HG03439 (cell line): ENCODE results near the gene TEFM.
A peak's percentile ranks its signal among the peaks of the same experiment; 100 is the strongest.
"Not testable (repeated sequence)": the region's sequence is repeated elsewhere in the genome, so short reads cannot be mapped to it uniquely, and the experiment has no call there.

Source experiments
- ATAC-seq: cut with Tn5 transposase; IDR thresholded peaks from one replicate; pipeline ENCODE4 v1.9.1; 2021; ENCODE audit warnings: mild to moderate bottlenecking, moderate library complexity; ENCODE audit not compliant: unreplicated experiment

TEFM gene, protein sequence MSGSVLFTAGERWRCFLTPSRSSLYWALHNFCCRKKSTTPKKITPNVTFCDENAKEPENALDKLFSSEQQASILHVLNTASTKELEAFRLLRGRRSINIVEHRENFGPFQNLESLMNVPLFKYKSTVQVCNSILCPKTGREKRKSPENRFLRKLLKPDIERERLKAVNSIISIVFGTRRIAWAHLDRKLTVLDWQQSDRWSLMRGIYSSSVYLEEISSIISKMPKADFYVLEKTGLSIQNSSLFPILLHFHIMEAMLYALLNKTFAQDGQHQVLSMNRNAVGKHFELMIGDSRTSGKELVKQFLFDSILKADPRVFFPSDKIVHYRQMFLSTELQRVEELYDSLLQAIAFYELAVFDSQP

DNA sequence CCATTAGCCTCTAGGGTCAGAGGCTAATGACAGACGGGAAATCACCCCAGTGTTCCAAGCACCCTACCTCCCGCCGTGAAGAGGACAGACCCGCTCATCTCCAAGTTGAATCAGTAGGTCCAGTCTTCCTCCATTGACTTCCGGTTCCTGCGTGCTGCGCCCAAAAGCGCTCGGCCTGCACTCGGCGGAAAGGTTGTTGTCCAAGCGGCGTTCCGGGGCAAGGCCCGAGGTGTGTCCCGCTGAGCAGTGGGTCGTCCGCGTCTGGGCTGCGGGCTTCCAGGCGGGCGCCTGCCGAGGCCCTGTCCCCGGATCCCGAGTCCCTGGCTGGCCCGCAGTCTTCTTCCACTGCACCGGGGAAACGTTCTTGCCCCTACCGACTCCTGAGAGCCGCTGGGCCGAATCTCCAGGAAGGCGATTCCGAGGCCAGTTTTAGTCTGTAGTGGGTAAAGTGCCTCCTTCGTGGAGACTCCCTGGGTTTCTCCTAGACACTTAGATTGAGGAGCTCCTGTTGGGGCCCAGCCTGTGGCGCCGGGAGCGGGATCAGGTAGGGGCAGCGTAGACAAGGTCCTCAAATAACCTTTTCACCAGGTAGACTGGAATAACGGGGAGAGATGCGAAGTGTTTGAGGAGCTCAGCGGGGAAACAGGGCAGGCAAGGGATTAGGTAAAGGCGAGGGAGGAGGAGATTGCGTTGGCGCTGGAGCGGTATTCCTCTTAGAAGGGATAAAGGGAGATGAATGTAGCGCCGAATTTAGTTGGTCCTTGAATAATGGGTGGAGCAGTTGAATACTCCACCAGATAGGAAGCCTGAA lies at the start of gene TEFM:
TSS of gene TEFM (minus strand) at position 138 of the 811 bp plus-strand sequence. CDS start at position 98, 40 bp downstream.
- ATAC-seq = peak; percentile 92

- no peak for ATAC-seq
Measured at GRCh38 chr17:30954046-30954830, 48.2 kb upstream of the TEFM start.

DNA sequence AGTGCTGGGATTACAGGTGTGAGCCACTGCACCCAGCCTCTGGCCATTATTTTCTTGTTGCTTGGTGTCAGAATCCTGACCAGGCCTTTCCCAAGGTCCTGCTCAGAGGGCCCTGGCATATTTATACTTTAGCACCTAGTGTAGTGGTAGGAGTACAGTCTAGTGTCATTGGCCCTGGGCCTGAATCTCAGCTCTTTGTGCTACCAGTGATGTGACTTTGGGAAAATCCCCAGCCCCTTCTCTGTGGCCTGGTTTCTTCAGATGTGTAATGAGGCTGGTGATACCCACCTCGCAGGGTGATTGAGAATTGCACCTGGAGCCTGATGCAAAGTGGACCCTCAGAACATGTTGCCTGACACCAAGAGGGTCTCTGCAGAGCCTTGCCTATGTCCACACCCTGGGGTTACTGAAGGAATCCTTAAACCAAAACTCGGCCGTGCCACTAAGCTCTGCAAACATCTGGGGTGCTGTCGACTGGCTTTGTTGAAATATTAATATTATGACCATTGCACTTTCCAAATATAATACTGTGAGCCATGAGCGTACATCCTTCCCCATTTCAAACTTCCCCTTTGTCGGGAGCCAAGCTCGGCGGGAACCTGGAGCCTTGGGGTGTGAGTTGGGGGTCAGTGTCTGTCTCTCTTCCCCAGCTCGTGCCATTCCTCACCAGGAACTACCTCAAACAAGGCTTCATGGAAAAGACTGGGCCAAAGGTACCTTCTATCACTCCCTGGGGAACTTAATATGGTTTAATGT lies 46.8 kb upstream of the TEFM start:
- no peak for ATAC-seq

GRCh38 chr17:30950669-30951399 lies 44.8 kb upstream of the TEFM start:
- ATAC-seq = no peak

DNA sequence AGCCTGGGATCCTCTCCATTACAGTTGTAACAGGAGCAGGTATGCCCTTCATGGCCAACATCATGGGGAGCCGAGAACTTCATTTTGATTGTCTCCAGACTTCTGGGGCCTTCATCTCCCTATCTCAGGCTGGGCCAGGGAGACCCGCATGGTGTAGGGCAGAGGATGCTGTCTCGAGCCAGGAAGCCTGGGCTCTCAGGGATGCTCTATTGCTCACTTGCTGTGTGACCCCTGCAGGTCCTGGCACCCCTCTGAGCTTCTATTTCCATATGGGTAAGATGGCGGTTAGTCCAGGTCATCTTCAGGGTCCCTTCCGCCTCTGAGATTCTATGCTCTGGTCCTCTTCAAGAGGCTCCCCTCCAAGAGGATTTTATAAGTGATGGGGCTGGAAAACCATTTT lies 44.2 kb upstream of the TEFM start:
- ATAC-seq = no peak

- ATAC-seq = no peak
Measured at GRCh38 chr17:30947796-30948195, 41.8 kb upstream of the TEFM start.

DNA sequence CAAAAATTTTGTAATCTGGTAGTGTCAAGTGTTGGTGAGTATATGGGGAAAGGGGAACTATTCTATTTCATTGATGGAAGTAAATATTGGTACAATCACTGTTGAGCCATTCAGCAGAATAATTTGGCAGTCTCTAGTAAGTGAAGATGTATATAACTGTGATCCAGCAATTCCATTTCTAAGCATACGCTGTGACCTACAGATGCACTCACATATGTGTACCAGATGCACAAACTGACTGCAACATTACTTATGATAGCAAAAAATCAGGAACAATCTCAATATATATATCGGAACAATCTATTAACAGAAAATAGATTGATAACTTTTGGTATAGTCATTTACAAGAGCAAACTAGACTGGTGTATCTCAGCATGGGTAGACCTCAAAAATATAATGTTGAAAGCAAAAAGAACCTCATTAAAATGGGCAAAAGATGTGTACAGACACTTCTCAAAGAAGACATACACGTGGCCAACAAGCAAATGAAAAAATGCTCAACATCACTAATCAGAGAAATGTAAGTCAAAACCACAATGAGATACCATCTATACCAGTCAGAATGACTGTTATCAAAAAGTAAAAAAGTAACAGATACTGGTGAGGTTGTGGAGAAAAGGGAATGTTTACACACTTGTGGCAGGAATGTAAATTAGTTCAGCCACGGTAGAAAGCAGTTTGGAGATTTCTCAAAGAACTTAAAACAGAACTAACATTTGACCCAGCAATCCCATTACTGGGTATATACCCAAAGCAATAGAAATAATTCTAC lies 36.5 kb upstream of the TEFM start:
- no peak for ATAC-seq

GRCh38 chr17:30939051-30939689 lies 33.1 kb upstream of the TEFM start:
- no peak for ATAC-seq

DNA sequence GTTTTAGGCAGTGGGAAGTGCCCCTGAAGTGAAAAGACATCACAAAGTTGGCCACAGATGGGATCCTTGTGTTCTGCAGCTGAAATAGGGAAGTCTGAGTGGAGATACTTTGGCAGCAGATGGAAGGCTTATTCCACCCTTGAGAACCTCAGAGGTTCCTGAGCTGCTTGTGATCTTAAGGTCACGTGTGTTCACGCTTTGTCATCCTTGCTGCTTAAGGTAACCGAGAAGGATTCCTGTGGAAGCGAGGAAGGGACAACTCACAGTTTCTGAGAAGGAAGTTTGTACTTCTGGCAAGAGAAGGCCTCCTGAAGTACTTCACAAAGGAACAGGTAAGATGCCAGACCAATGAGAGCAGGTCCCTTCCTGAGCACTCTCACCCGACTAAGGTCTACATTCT lies 27.9 kb upstream of the TEFM start:
- no peak for ATAC-seq

DNA sequence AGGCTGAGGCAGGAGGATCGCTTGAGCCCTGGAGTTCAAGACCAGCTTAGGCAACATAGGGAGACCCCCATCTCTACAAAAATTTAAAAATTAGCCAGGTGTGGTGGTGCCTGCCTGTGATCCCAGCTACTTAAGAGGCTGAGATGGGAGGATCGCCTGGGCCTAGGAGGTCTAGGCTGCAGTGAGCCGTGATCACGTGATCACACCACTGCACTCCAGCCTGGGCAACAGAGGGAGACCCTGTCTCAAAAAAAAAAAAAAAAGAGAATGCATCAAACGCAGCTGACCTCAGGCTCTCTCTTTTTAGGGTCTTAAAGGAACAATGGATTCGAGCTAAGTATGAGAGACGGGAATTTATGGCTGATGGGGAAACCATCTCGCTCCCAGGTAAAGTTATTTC lies 25.5 kb upstream of the TEFM start:
- not testable (repeated sequence) for ATAC-seq

- ATAC-seq = no peak
Measured at GRCh38 chr17:30930495-30930894, 24.5 kb upstream of the TEFM start.

DNA sequence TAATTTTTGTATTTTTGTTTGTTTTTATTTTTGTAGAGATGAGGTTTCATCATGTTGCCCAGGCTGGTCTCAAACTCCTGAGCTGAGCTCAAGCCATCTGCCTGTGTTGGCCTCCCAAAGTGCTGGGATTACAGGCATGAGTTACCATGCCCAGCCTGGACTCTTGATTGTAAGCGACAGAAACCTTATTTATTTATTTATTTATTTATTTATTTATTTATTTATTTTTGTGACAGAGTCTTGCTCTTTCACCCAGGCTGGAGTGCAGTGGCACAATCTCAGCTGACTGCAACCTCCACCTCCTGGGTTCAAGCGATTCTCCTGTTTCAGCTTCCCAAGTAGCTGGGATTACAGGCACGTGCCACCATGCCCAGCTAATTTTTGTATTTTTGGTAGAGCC lies 23.8 kb upstream of the TEFM start:
- not testable (repeated sequence) for ATAC-seq

GRCh38 chr17:30929081-30929633 lies 23.1 kb upstream of the TEFM start:
- ATAC-seq = no peak

DNA sequence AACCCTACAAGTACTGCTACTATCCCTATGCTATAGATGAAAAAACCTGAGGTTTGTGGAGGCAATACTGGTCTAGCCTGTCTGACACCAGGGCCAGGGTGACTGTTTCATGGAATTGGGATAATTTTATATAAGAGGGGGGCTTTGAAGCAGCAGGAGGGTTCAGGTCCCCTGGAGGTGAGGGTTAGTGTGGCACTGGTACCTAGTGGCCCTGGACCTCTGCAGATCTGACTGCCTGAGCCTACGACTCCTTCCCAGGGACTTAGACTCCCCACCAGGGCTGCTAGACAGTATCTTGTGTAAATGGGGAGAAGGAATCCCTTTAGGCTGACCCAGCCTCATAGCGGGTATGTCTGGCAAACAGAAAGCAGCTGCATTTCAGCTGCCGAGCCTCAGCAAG lies 22.5 kb upstream of the TEFM start:
- ATAC-seq = no peak

- no peak for ATAC-seq
Measured at GRCh38 chr17:30927756-30928155, 21.7 kb upstream of the TEFM start.

- ATAC-seq = no peak
Measured at GRCh38 chr17:30926516-30926915, 20.5 kb upstream of the TEFM start.

- ATAC-seq = no peak
Measured at GRCh38 chr17:30924341-30924740, 18.3 kb upstream of the TEFM start.

- ATAC-seq = no peak
Measured at GRCh38 chr17:30922235-30923030, 16.4 kb upstream of the TEFM start.
